IPS-20b (cell line): Measurements from ENCODE around the gene LRRC7.

Experiments
- H3K27ac ChIP-seq: one replicate; pipeline ENCODE4 v1.5.1; 2013; ENCODE audit warnings: low read length
- H3K27me3 ChIP-seq: 2 replicates; pipeline ENCODE4 v1.6.1; 2013; ENCODE audit warnings: mild to moderate bottlenecking, low read length, inconsistent platforms; ENCODE audit not compliant: insufficient read depth
- H3K36me3 ChIP-seq: 2 replicates; pipeline ENCODE4 v1.6.1; 2013; ENCODE audit warnings: low read depth, mild to moderate bottlenecking, inconsistent platforms, low read length, moderate library complexity; ENCODE audit not compliant: insufficient read depth
- H3K4me1 ChIP-seq: 2 replicates; pipeline ENCODE4 v1.6.1; 2013; ENCODE audit warnings: mild to moderate bottlenecking, control low read depth, inconsistent platforms, low read length, moderate library complexity; ENCODE audit not compliant: insufficient read depth
- H3K4me3 ChIP-seq: 2 replicates; pipeline ENCODE4 v1.5.1; 2013; ENCODE audit warnings: mild to moderate bottlenecking, low read length, inconsistent platforms
- H3K9ac ChIP-seq: 2 replicates; pipeline ENCODE4 v1.6.1; 2013; ENCODE audit warnings: low read depth, mild to moderate bottlenecking, inconsistent platforms, low read length, moderate library complexity
- H3K9me3 ChIP-seq: 2 replicates; pipeline ENCODE4 v1.6.1; 2013; ENCODE audit warnings: mild to moderate bottlenecking, low read depth, low read length, inconsistent platforms; ENCODE audit not compliant: insufficient read depth

LRRC7 gene

DNA sequence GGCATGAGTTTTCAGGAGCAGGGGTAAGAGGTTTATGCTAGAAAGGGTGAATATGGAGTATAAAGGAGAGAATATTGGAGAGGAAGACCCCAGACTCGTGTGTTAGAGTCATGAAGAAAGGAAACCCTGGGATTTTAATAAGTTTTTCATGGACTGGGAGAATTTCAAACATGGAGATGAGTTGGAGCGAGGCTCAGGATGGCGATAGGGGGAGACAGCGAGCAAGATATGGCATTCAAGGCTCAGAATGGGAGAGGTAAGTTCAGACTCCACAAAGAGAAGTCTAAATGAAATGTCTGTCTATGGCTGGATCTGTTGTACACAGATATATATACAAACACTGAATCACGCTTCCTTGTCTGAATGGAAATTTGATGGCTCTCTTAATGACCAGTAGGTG is 545.1 kb downstream of the LRRC7 start:
- no peaks in the 10 kb centered on the region for H3K9me3 ChIP-seq
- no peak overlapping the region for H3K4me3 ChIP-seq
- H3K4me1 ChIP-seq = no peaks in the 10 kb centered on the region
- H3K36me3 ChIP-seq = no peaks in the 10 kb centered on the region
- no peaks in the 10 kb centered on the region for H3K27me3 ChIP-seq
- H3K9ac ChIP-seq = no peak overlapping the region
- no peak overlapping the region for H3K27ac ChIP-seq

- no peaks in the 10 kb centered on the region for H3K36me3 ChIP-seq
- no peaks in the 10 kb centered on the region for H3K4me1 ChIP-seq
- H3K27ac ChIP-seq = no peak overlapping the region
- H3K4me3 ChIP-seq = no peak overlapping the region
- no peaks in the 10 kb centered on the region for H3K27me3 ChIP-seq
- no peaks in the 10 kb centered on the region for H3K9me3 ChIP-seq
- H3K9ac ChIP-seq = no peak overlapping the region
These were observed 547.6 kb downstream of the LRRC7 start for GRCh38 chr1:70115315-70115714.

- Histone ChIP-seq H3K4me1 (no peaks in the 10 kb centered on the region), H3K9me3 (no peaks in the 10 kb centered on the region), H3K27me3 (no peaks in the 10 kb centered on the region), H3K9ac (no peak overlapping the region), H3K4me3 (no peak overlapping the region), H3K27ac (no peak overlapping the region), H3K36me3 (no peaks in the 10 kb centered on the region)
These were observed 549.3 kb downstream of the LRRC7 start for GRCh38 chr1:70117046-70117445.

DNA sequence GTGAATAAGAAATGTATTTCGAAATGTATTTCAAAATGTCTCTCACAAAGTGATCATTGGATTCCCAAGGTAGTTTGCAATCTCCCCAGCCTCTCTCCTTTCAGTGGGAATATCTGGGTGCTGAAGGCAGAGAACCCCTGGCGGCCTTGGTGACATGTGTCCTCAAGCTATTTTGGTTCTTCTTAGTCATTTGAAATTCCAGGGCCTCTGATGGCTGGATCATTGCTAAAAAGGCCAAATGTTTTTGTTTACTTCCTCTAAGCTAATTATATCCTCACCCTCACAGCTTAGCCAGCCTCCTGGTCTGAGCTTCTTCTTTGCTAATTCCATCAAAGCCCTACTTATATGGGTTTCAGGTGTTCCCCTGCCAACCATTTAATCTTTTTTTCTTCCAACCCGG is 566.4 kb downstream of the LRRC7 start:
- Histone ChIP-seq H3K36me3 (no peaks in the 10 kb centered on the region), H3K27me3 (no peaks in the 10 kb centered on the region), H3K4me1 (peaks cover 14% of the 10 kb centered on the region; the same call in 1 of the 2 replicates), H3K27ac (peak overlapping the region; percentile 30), H3K9ac (peak overlapping the region; percentile 50; the same call in 1 of the 2 replicates), H3K9me3 (no peaks in the 10 kb centered on the region), H3K4me3 (peak overlapping the region; percentile 25; the same call in 1 of the 2 replicates)

- Histone ChIP-seq H3K27me3 (no peaks in the 10 kb centered on the region), H3K9ac (no peak overlapping the region), H3K27ac (no peak overlapping the region), H3K36me3 (peaks cover 2% of the 10 kb centered on the region; the same call in 1 of the 2 replicates), H3K9me3 (no peaks in the 10 kb centered on the region), H3K4me3 (no peak overlapping the region), H3K4me1 (peaks cover 5% of the 10 kb centered on the region; the same call in 1 of the 2 replicates)
These were observed 572.6 kb downstream of the LRRC7 start for GRCh38 chr1:70140343-70140742.

DNA sequence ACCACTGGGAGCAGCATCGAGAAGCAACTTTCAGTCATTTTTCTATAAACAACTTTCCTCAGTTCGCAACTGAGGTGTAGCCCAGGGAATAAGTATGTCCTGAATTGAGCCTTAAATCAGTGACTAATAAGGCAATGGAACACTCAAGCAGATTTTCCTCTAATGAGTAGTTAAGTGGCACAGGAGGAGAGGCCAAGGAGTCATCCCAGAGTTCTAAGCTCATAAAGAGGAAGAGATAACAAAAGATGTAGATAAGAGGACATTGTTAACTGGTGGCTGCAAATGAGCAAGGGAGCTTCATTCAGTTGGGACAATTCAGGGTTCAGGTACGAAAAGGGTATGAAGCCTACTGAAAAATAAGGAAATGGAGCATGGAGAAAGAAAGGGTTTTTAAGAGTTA is 573.2 kb downstream of the LRRC7 start:
- peaks cover 5% of the 10 kb centered on the region; the same call in 1 of the 2 replicates for H3K4me1 ChIP-seq
- H3K4me3 ChIP-seq = no peak overlapping the region
- no peak overlapping the region for H3K27ac ChIP-seq
- no peak overlapping the region for H3K9ac ChIP-seq
- H3K36me3 ChIP-seq = peaks cover 6% of the 10 kb centered on the region; the same call in 1 of the 2 replicates
- H3K27me3 ChIP-seq = no peaks in the 10 kb centered on the region
- no peaks in the 10 kb centered on the region for H3K9me3 ChIP-seq

- H3K9ac ChIP-seq = no peak overlapping the region
- peaks cover 5% of the 10 kb centered on the region; the same call in 1 of the 2 replicates for H3K4me1 ChIP-seq
- H3K4me3 ChIP-seq = no peak overlapping the region
- no peaks in the 10 kb centered on the region for H3K9me3 ChIP-seq
- H3K36me3 ChIP-seq = peaks cover 8% of the 10 kb centered on the region; the same call in 1 of the 2 replicates
- no peak overlapping the region for H3K27ac ChIP-seq
- H3K27me3 ChIP-seq = no peaks in the 10 kb centered on the region
These were observed 574.4 kb downstream of the LRRC7 start for GRCh38 chr1:70142075-70142474.

GRCh38 chr1:70143048-70143659 is 575.4 kb downstream of the LRRC7 start:
- no peak overlapping the region for H3K27ac ChIP-seq
- no peaks in the 10 kb centered on the region for H3K9me3 ChIP-seq
- H3K27me3 ChIP-seq = no peaks in the 10 kb centered on the region
- no peak overlapping the region for H3K4me3 ChIP-seq
- H3K36me3 ChIP-seq = peaks cover 15% of the 10 kb centered on the region; the same call in 1 of the 2 replicates
- no peak overlapping the region for H3K9ac ChIP-seq
- H3K4me1 ChIP-seq = peaks cover 5% of the 10 kb centered on the region; the same call in 1 of the 2 replicates

GRCh38 chr1:70146488-70146887 is 578.8 kb downstream of the LRRC7 start:
- Histone ChIP-seq H3K9me3 (no peaks in the 10 kb centered on the region), H3K36me3 (peaks cover 27% of the 10 kb centered on the region; the same call in 1 of the 2 replicates), H3K4me1 (no peaks in the 10 kb centered on the region), H3K27me3 (no peaks in the 10 kb centered on the region), H3K4me3 (no peak overlapping the region), H3K27ac (no peak overlapping the region), H3K9ac (no peak overlapping the region)

DNA sequence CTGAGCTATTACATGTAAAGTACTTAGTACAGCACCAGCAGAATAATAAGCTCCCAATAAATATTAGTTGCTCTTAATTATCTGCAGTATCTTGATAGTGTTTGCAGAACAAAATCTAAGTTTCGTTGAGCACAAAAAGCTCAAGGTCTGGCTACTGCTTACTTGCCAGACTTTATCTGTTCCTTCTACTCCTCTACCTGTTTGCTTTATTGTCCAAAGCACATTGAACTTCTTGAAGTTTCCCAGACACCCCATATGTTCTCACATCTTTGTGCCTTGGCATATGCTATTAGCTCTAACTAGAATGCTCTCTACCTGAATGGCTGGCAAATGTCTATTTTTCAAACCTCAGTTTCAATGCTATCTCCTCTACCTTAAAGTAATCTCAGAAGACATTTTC is 582.7 kb downstream of the LRRC7 start:
- no peak overlapping the region for H3K27ac ChIP-seq
- H3K4me1 ChIP-seq = no peaks in the 10 kb centered on the region
- H3K9ac ChIP-seq = no peak overlapping the region
- H3K36me3 ChIP-seq = peaks cover 24% of the 10 kb centered on the region; the same call in 1 of the 2 replicates
- no peak overlapping the region for H3K4me3 ChIP-seq
- no peaks in the 10 kb centered on the region for H3K27me3 ChIP-seq
- H3K9me3 ChIP-seq = no peaks in the 10 kb centered on the region

- Histone ChIP-seq H3K27me3 (no peaks in the 10 kb centered on the region), H3K9ac (no peak overlapping the region), H3K4me1 (no peaks in the 10 kb centered on the region), H3K4me3 (no peak overlapping the region), H3K9me3 (no peaks in the 10 kb centered on the region), H3K27ac (no peak overlapping the region), H3K36me3 (peaks cover 8% of the 10 kb centered on the region; the same call in 1 of the 2 replicates)
These were observed 586.0 kb downstream of the LRRC7 start for GRCh38 chr1:70153739-70154138.

- no peak overlapping the region for H3K9ac ChIP-seq
- no peaks in the 10 kb centered on the region for H3K36me3 ChIP-seq
- H3K4me3 ChIP-seq = no peak overlapping the region
- no peak overlapping the region for H3K27ac ChIP-seq
- no peaks in the 10 kb centered on the region for H3K9me3 ChIP-seq
- H3K4me1 ChIP-seq = no peaks in the 10 kb centered on the region
- H3K27me3 ChIP-seq = no peaks in the 10 kb centered on the region
These were observed 588.9 kb downstream of the LRRC7 start for GRCh38 chr1:70156529-70157120.
